Epidermal melanocyte (primary cell): ENCODE results near the gene OR8U1.
"Not testable (repeated sequence)": the region's sequence is repeated elsewhere in the genome, so short reads cannot be mapped to it uniquely, and the experiment has no call there.

Experiments used
- DNase-seq: peaks from one replicate; pipeline ENCODE4 v3.0.0; 2011; ENCODE audit warnings: low spot score; ENCODE audit not compliant: insufficient read length

OR8U1 gene

DNA sequence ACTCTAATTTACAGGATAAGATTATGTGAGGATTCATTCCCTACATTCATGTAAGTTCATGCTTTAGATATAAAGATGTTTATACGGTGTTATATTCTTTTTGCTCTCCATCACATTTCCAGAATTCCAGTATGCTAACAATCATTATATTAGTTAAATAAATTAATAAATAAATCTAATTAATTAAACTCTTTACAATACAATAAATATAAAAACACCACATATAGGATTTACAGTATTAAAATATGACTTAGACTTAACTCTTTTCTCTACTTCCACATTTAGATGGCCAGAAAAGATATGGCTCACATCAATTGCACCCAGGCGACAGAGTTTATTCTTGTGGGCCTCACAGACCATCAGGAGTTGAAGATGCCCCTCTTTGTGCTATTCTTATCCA lies at the start of gene OR8U1:
OR8U1 (plus strand) TSS at position 301 of the 400 bp plus-strand sequence; CDS start at position 301, 0 bp downstream.
- DNase-seq, result no peak

DNA sequence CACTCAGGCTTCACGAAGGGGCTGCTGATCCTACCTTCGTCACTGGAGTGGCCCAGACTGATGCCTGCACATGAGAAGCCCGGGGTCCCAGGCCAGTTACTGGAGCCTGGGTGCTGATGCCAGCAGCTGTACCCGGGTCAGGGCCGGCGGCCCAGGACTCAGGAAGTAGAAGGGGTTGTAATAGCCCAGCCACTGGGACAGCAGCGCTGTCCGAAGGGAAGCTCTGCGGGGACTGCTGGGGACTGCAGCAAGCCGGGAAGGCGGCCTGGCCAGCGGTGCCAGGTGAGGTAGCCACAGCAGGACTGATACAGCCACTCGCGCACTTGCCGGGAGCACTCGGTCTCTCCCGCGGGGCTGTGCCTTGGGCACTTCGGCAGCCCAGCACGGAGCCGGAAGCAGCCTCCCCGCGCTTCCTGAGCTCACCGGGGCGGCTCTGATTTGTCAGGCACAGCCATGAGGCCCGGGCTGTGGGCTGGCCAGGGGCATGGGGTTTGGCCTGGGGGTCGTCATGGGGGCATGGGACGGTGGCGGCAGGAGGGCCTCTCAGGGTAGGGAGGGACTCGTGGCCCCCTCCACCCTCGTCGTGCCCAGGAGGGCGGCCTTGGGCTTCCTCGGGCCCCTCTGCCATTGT lies 43.4 kb upstream of the OR8U1 start:
- DNase-seq, result no peak

DNA sequence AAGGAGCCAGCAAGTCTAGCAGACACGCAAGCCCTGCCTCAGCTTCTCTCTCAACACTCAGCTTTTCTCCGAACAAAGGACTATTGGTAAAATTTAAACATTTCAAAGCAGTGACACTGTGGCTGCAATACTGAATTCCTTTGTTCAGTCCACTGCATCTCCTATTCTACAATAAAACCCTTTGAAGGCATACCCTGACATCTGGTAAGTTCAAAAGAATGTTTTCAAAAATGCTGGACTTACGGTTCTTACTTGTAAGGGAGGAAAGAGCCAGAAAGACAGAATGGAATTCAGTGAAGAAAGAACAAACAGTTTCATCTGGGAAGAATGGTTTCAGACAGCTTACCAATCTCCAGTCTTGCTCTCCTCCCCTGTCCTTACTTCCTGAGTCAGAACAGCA lies 42.3 kb upstream of the OR8U1 start:
- no peak for DNase-seq

DNA sequence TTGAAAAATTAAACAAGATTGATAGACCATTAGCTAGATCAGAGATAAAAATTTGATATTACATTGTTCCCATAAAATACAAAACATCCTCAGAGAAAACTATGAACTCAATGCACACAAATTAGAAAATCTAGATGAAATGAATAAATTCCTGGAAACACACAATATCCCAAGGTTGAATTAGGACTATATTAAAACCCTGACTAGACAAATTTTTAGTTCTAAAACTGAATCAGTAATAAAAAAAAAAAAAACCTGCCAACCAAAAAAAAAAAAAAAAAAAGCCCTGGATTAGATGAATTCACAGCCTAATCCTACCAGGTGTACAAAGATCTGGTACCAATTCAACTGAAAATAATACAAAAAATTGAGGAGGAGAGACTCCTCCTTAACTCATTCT lies 35.1 kb upstream of the OR8U1 start:
- no peak for DNase-seq

DNA sequence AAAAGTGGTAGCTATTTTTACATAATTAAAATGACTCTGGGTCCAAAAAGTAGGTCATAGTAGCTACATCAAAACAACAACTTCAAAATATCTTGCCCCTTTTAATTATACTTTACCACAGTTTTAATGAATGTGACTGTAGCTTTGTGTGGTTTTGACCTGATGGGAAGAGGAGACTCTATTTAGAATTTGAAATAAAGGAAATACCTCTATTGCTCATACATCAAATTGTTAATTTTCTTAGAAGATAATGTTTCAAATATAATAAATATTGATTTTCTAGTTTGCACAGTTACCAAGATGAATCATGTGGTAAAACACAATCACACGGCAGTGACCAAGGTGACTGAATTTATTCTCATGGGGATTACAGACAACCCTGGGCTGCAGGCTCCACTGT lies 29.7 kb upstream of the OR8U1 start, which contains the start of gene OR8K1:
OR8K1 (plus strand) TSS at position 301 of the 400 bp plus-strand sequence; CDS start at position 301, 0 bp downstream.
- no peak for DNase-seq

DNA sequence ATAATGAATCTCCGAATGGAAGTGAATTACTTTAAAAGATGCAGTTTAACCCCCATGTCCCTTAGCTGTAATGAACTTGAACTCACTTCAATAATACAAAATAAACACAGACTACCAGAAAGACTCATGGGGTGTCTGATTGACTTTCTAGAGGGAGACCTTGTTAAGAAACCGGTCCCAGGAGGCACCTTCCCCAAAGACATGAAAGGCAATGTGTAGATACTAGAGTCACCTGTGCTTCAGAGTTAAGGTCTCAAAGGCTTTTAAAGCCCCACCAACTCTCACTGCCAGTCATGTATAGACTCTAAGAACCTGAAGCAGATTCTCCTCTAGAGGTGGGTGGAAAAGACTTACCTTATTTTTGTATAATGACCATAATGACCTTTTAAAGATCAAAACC lies 21.4 kb upstream of the OR8U1 start, which contains the start of gene OR8J1:
OR8J1 (plus strand) TSS at position 301 of the 400 bp plus-strand sequence. CDS start 5,956 bp downstream, outside the sequence.
- no peak for DNase-seq

DNA sequence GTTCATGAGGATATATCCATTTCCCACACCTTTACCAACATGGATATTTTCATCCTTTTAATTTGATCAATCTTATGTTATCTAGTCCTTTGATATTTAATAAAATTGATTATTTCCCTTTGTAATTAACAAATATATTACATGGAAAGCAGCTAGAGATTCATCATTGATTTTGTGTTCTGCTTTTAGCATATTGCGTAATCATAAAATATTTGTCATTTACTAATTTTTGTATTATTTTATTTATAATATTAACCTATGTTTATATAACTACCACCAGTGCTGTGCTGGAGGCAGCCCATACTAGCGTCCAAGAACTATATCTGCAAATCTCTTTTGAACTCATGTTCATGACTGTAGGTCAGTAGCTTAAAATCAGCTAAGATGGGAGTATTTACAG lies 4.7 kb downstream of the OR8U1 start:
- DNase-seq, result no peak

DNA sequence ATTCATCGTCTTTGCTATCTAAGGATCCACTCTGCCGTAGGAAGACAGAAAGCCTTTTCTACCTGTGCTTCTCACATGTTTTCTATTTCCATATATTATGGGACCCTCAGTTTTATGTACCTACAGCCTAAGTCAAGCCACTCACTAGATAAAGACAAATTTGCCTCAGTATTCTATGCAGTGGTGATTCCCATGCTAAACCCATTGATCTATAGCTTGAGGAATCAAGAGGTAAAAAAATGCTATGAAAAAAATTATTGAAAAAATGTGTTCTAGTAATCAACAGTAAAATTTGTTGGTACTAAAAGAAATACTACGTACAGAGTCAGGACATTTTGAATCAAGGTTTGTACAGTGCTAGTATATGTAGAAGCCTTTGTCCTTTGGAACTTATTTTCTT lies 19.0 kb downstream of the OR8U1 start:
- no peak for DNase-seq

DNA sequence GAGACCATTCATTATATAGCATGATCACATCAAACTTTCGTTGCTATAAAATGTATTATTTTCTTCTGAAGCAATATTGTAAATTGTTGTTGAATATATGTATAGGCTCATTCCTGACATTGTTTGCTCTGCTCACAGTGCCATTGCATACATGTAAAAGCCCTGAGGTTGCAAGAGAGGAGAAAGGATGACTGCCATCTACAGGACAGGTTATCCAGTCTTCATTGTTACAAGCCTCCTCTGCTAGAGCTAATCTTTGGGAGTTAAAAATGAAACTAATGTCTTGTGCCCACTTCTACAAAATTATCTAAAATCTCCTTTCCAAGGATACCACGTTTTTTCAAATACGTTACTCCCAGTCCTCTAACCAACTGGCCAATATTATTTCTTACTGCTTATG lies 20.6 kb downstream of the OR8U1 start:
- DNase-seq, result no peak

DNA sequence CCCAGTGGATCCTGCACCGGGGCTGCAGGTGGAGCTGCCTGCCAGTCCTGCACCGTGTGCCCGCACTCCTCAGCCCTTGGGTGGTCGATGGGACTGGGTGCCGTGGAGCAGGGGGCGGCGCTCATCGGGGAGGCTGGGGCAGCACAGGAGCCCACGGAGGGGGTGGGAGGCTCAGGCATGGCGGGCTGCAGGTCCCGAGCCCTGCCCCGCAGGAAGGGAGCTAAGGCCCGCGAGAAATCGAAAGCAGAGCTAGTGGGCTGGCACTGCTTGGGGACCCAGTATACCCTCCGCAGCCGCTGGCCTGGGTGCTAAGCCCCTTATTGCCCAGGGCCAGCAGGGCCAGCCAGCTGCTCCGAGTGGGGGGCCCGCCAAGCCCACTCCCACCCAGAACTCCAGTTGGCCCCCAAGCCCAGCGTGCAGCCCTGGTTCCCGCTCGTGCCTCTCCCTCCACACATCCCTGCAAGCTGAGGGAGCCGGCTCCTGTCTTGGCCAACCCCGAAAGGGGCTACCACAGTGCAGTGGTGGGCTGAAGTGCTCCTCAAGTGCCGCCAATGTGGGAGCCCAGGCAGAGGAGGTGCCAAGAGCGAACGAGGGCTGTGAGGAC lies 26.5 kb downstream of the OR8U1 start:
- DNase-seq, result not testable (repeated sequence)

DNA sequence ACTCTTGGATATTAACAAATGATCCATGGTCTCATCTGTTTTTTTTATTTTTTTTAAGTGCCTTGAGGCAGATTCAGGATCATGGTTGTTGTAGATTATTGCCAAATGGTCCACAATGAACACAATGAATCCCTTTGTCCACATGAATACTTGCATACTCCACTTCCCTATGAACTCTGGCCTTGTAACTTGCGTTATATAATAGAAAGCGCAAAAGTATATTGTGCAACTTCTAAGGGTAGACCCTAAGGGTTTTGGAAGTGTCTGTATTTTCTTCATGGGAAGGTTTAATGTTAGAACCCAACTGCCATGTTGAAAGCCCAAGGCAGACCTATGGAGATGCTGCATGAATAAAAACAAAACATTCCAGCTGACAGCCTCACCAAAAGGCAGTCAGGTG lies 29.0 kb downstream of the OR8U1 start:
- DNase-seq, result no peak

DNA sequence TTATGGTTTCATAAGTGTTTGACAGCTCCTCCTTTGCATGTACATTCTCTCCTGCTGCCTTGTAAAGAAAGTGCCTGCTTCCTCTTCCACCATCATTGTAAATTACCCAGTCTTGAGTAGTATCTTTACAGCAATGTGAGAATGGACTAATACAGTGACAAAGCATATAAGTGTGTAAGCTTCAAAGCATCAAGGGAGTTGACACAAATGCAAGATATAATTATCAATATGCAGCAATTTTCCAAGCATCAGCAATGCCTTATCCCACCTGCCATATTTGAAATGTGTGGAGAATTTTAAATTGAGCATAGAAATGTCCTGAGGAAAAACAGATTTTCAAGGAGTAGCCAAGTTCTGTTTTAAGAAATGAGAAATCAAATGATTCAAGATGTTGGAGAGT lies 35.4 kb downstream of the OR8U1 start:
- DNase-seq, result no peak

DNA sequence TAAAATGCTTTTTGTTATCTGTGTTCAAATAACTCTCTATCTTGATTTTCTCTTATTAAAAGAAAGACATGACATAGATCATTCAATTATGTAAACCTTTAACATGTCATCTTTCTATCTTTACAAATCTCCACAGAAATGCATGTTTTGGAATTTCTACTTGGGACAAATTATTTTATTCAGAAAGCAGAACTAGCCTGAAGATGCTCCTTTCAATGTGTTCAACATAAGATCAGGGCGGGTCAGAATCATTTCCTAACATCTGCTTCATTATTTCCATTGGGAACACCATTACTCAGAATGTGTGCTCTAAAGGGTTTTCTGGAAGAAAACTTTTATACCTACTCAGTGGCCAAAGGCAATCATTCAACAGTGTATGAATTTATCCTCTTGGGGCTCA lies 37.0 kb downstream of the OR8U1 start, which contains the start of gene OR5AL1:
OR5AL1 (plus strand) TSS at position 301 of the 400 bp plus-strand sequence.
- no peak for DNase-seq
